Skeletal muscle tissue (tissue), 4 donors: ENCODE measurements around the gene FERMT1. TPM values are rescaled to one million over a fixed set of nuclear protein-coding genes. Genes with fewer than 3 reads are reported as not detected.

Experiments
- H3K27ac ChIP-seq: one replicate; pipeline ENCODE4 v1.7.0; 2013; ENCODE audit warnings: mild to moderate bottlenecking, low read depth, low read length, inconsistent platforms
- H3K27me3 ChIP-seq, 3 donors: one replicate each; pipeline ENCODE4 v1.7.0; 2013; ENCODE audit warnings: low read length in 3 of 3; ENCODE audit not compliant: control insufficient read depth in 3 of 3, insufficient read depth in 3 of 3
- H3K36me3 ChIP-seq, 3 donors: one replicate each; pipeline ENCODE4 v1.7.0; 2013; ENCODE audit warnings: low read length in 3 of 3; ENCODE audit not compliant: control insufficient read depth in 3 of 3, insufficient read depth in 3 of 3
- H3K4me1 ChIP-seq, 3 donors: one replicate each; pipeline ENCODE4 v1.7.0; 2013; ENCODE audit warnings: low read length in 3 of 3, mild to moderate bottlenecking in 3 of 3; ENCODE audit not compliant: control insufficient read depth in 3 of 3, insufficient read depth in 3 of 3
- H3K4me3 ChIP-seq, 3 donors: one replicate each; pipeline ENCODE4 v1.7.0; 2013; ENCODE audit warnings: low read length in 3 of 3
- H3K9ac ChIP-seq, 3 donors: one replicate each; pipeline ENCODE4 v1.7.0; 2013; ENCODE audit warnings: low read length in 3 of 3, mild to moderate bottlenecking in 3 of 3, moderate library complexity in 2 of 3, low read depth in 1 of 3
- H3K9me3 ChIP-seq, 3 donors: one replicate each; pipeline ENCODE4 v1.7.0; 2013; ENCODE audit warnings: low read length in 3 of 3; ENCODE audit not compliant: control insufficient read depth in 3 of 3
- total RNA-seq: library from RNA; depleted of rRNA; stranded (reverse); fragments of >200 nt; gene quantifications from one replicate; pipeline ENCODE4 v1.2.3, GENCODE V29; 2014
- donor health status: Osteomylitis.

The FERMT1 gene
- total RNA-seq, 1 donor from 2014 or later: not detected

DNA sequence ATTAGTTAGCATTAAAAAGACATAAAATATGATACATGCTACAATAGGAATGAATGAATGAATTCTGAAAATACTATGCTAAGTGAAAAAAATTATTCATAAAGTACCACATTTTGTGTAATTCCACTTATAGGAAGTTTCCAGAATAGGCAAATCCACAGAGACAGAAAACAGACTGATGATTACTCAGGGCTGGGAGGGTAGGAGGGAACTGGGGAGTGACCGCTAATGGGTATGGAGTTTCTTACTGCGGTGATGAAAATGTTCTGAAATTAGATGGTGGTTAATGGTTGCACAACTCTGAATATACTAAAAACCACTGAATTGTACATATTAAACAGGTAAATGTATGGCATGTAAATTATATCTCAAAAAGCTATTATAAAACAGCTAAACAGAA, 22.6 kb downstream of the FERMT1 start:
- H3K27ac ChIP-seq: no peak overlapping the region
- no peaks in the 10 kb centered on the region for H3K27me3 ChIP-seq
- H3K4me3 ChIP-seq: no peak overlapping the region
- H3K36me3 ChIP-seq: no peaks in the 10 kb centered on the region
- H3K9me3 ChIP-seq: no peaks in the 10 kb centered on the region
- no peaks in the 10 kb centered on the region for H3K4me1 ChIP-seq
- H3K9ac ChIP-seq: no peak overlapping the region

DNA sequence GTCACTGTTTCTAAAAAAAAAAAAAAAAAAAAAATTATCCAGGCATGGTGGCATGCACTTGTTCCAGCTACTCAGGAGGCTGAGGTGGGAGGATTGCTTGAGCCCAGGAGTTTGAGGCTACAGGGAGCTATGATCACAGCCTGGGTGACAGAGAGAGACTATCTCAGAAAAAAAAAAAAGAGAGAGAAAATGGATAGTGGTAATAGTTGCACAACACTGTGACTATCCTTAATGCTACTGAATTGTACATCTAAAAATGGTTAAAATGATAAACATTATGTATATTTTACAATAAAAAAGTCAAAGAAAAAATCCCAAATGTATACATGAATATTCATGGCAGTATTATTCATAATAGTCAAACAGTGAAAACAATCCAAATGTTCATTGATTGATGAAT, 23.0 kb downstream of the FERMT1 start:
- no peak overlapping the region for H3K27ac ChIP-seq
- H3K4me1 ChIP-seq: no peaks in the 10 kb centered on the region
- H3K27me3 ChIP-seq: no peaks in the 10 kb centered on the region
- no peaks in the 10 kb centered on the region for H3K9me3 ChIP-seq
- H3K9ac ChIP-seq: no peak overlapping the region
- no peak overlapping the region for H3K4me3 ChIP-seq
- H3K36me3 ChIP-seq: no peaks in the 10 kb centered on the region

DNA sequence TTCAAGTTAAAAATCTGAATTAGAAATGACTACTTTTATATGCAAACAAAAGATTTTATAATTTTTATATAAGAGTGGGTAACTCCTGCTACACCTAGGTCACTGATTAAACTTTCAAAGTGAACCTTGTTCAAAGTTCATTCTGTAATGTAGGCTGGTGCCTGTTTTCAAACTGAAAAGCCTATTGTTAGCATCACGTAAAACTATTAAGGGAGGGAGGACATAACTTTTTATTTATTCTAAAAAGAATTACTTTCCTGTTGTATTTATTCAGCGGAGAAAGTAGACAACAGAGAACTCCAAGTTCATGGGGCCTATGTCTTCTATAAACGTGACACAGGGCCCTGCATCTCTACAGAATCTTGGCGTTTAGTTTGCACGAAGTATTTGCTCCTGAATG, 27.4 kb downstream of the FERMT1 start:
- no peak overlapping the region for H3K27ac ChIP-seq

DNA sequence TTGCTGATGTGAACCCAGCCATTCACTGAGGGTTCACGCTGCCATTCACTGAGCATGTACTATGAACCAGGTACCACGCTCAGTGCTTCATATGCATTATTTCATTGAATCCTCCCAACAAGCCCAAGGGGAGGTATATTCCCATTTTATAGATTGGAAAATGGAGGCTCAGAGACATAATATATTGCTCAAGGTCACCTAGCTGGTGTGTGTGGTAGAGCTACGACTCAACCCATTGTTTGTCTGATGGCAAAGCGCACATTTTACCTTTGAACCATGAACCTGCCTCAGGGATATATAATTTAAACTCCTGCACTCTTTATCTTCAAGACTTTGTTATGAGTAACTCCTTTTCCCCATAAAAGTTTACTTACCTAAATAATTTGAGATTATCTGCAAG, 28.3 kb downstream of the FERMT1 start:
- Histone ChIP-seq H3K36me3 (no peaks in the 10 kb centered on the region), H3K9ac (no peak overlapping the region), H3K4me3 (no peak overlapping the region), H3K4me1 (no peaks in the 10 kb centered on the region), H3K27ac (no peak overlapping the region), H3K9me3 (no peaks in the 10 kb centered on the region), H3K27me3 (no peaks in the 10 kb centered on the region)

More for the DNA sequence above, 27.4 kb downstream of the FERMT1 start:
- Histone ChIP-seq H3K4me1 (no peaks in the 10 kb centered on the region), H3K27me3 (no peaks in the 10 kb centered on the region), H3K9me3 (no peaks in the 10 kb centered on the region), H3K36me3 (no peaks in the 10 kb centered on the region), H3K4me3 (no peak overlapping the region), H3K9ac (no peak overlapping the region)

DNA sequence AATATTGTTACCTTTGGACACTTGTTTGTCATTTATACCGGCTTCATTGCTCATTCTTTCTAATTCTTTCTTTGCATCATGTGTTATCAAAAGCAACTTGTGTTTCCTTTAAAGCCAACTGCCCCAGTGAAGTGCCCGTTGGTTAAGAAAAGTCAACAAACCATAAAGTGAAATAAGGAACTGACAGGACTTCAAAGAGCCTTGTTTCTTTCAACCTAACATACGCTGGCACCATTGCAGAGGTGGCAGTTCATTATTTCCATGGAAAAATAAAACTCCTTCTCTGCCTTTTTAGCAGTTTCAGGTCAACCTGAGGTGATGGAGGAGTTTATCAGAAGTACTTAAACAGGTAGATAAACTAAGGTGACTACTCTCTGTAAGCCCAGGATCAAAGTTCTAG, 28.8 kb downstream of the FERMT1 start:
- no peak overlapping the region for H3K27ac ChIP-seq
- no peak overlapping the region for H3K9ac ChIP-seq
- H3K27me3 ChIP-seq: no peaks in the 10 kb centered on the region
- H3K36me3 ChIP-seq: no peaks in the 10 kb centered on the region
- H3K4me1 ChIP-seq: no peaks in the 10 kb centered on the region
- H3K9me3 ChIP-seq: no peaks in the 10 kb centered on the region
- no peak overlapping the region for H3K4me3 ChIP-seq

DNA sequence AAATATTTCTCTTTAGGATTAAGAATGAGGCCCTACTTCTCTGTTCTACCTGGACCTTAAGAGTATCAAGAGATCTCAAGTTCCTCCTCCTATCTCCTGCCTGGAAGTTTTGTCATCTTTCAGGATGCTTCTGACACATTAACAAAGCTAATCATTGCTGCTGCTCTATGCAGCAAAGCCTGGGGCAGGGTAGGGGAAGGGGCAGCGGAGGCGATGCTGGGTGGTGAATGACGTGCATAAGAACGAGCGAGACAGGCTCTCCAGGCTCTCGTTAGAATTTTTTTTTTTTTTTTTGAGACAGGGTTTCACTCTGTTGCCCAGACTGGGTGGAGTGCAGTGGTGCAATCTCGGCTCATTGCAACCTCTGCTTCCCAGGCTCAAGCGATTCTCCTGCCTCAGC, 31.2 kb downstream of the FERMT1 start:
- no peak overlapping the region for H3K4me3 ChIP-seq
- no peaks in the 10 kb centered on the region for H3K36me3 ChIP-seq
- no peaks in the 10 kb centered on the region for H3K9me3 ChIP-seq
- H3K4me1 ChIP-seq: no peaks in the 10 kb centered on the region
- no peak overlapping the region for H3K27ac ChIP-seq
- no peaks in the 10 kb centered on the region for H3K27me3 ChIP-seq
- no peak overlapping the region for H3K9ac ChIP-seq

DNA sequence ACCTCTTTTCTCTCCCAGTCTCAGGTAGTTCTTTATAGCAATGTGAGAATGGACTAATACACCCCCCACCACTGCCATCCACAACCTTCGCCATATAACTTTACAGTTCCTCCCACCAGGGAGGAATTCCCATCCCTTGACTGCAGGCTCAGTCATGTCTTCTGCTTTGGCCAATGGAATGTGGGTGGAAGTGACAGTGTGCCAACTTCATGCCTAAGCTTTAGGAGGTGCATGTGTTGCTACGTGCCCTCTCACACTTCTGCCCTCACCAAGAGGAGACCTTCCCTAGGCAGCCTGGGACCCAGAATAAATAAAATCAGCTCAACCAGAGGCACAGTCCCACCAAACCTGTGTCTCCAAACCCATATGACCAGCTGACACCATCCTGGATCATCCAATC, 36.0 kb downstream of the FERMT1 start:
- Histone ChIP-seq H3K9me3 (no peaks in the 10 kb centered on the region), H3K4me1 (no peaks in the 10 kb centered on the region), H3K27ac (no peak overlapping the region), H3K4me3 (no peak overlapping the region), H3K36me3 (no peaks in the 10 kb centered on the region), H3K9ac (no peak overlapping the region), H3K27me3 (no peaks in the 10 kb centered on the region)

DNA sequence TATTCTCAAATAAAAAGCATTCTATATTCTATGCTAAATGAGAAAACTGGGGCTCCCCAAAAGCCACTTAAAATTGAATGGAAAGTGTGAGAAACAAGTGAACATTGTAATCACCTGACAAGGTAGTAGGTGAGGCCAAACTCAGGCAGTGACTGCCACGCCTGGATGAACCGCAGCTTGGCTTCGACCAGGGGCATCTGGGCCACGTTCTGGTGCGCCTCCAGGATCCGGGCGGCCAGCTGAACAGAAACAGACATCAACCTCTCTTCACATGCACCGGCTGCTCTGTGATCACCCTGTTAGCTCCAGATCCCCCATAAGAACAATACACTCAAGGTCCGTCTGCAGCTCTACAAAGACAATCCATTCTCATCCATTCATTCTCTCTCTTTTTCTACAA, 38.9 kb downstream of the FERMT1 start:
- no peaks in the 10 kb centered on the region for H3K27me3 ChIP-seq
- H3K9me3 ChIP-seq: no peaks in the 10 kb centered on the region
- H3K9ac ChIP-seq: no peak overlapping the region
- H3K4me3 ChIP-seq: no peak overlapping the region
- H3K27ac ChIP-seq: no peak overlapping the region
- H3K36me3 ChIP-seq: no peaks in the 10 kb centered on the region
- no peaks in the 10 kb centered on the region for H3K4me1 ChIP-seq

DNA sequence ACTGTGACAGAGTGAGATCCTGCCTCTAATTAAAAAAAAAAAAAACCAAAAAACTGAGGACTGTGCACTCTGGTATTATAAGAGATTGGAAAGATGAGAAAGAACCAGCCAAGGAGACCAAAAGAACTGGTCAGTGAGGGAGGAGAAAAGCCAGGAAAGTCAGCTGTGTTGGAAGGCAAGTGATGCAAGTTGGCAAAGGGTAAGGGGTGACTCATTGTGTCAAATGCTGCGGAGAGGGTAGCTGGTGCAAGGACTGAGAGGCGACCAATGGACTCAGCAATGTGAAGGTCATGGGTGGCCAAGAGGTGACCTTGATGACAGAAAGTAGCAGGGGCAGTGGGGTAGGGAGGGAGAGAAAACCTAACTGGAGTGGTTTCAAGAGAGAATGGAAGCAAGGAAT, 41.6 kb downstream of the FERMT1 start:
- H3K27ac ChIP-seq: no peak overlapping the region
- no peaks in the 10 kb centered on the region for H3K36me3 ChIP-seq
- H3K4me3 ChIP-seq: no peak overlapping the region
- no peaks in the 10 kb centered on the region for H3K9me3 ChIP-seq
- H3K4me1 ChIP-seq: peaks cover 0 to 3% (median 0%) of the 10 kb centered on the region in 3 donors
- no peaks in the 10 kb centered on the region for H3K27me3 ChIP-seq
- H3K9ac ChIP-seq: no peak overlapping the region

DNA sequence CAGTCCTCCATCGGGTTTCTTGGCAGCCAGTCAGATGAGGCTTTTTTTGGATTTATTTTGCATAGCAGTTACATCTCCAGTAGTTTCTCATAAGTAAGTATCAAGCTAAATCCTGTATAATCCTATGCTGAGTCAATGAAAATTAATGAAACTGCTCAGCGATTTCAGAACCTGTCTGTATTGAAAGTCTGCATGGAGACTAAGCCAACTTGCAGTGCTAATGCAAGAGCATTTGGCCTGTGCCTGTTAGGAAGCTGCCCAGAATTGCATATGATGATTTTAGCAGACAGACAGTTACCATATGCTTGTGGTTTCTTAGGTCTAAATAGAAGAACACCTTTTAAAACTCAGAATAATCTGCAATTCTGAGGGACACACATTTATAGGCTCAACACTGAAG, 43.8 kb downstream of the FERMT1 start:
- no peak overlapping the region for H3K9ac ChIP-seq
- H3K27ac ChIP-seq: no peak overlapping the region
- no peaks in the 10 kb centered on the region for H3K36me3 ChIP-seq
- peaks cover 12 to 20% (median 14%) of the 10 kb centered on the region in 3 donors for H3K4me1 ChIP-seq
- H3K27me3 ChIP-seq: no peaks in the 10 kb centered on the region
- H3K4me3 ChIP-seq: no peak overlapping the region
- H3K9me3 ChIP-seq: no peaks in the 10 kb centered on the region
